Nephron progenitor cell (in vitro differentiated cells): ENCODE measurements around the gene CGNL1.

Experiments
- DNase-seq: peaks from one replicate; pipeline ENCODE4 v3.0.0; 2021
- H3K27ac Mint-ChIP-seq: 2 replicates; pipeline ENCODE4 v1.8.0; 2021; ENCODE audit warnings: mild to moderate bottlenecking, moderate library complexity, mixed read lengths
- H3K27me3 Mint-ChIP-seq: 2 replicates; pipeline ENCODE4 v1.8.0; 2021; ENCODE audit warnings: mild to moderate bottlenecking, low read depth, mixed read lengths; ENCODE audit not compliant: poor library complexity
- H3K36me3 Mint-ChIP-seq: 2 replicates; pipeline ENCODE4 v1.8.0; 2021; ENCODE audit warnings: low read depth, mixed read lengths
- H3K4me1 Mint-ChIP-seq: 2 replicates; pipeline ENCODE4 v1.8.0; 2021; ENCODE audit warnings: mixed read lengths
- H3K4me3 Mint-ChIP-seq: 2 replicates; pipeline ENCODE4 v1.8.0; 2021; ENCODE audit warnings: mild to moderate bottlenecking, moderate library complexity, mixed read lengths
- H3K9me3 Mint-ChIP-seq: 2 replicates; pipeline ENCODE4 v1.8.0; 2021; ENCODE audit warnings: mild to moderate bottlenecking, moderate library complexity, mixed read lengths
- TF ChIP-seq, protein P1 (sequence below): fragments of 200-600 bp; sonication (generic); IDR thresholded peaks from 2 replicates; pipeline ENCODE4 v1.5.0; 2021; ENCODE audit warnings: antibody characterized with exemption

Gene CGNL1

DNA sequence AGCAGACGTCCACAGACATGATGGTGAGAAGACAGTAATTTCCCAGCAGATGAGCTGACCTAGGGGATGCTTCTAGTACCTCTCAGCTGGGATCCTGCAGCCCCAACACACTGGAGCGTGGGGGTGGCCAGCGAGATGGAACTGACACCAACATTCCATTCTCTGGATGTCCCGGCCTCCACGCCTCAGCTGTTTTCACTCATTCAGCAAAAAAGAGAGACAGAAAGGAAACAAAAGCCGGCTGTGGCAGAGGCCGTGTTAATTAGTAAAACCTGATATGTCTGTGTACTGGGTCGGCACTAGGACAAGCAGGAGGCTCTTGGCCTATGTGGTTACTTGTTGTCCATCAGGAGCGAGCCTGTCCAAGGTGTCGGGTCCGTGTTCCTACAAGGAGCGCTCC, 132.8 kb downstream of the CGNL1 start:
- DNase-seq: peak; percentile 77
- peak overlapping the region; percentile 80 for H3K27ac Mint-ChIP-seq
- TF ChIP-seq, protein P1, sequence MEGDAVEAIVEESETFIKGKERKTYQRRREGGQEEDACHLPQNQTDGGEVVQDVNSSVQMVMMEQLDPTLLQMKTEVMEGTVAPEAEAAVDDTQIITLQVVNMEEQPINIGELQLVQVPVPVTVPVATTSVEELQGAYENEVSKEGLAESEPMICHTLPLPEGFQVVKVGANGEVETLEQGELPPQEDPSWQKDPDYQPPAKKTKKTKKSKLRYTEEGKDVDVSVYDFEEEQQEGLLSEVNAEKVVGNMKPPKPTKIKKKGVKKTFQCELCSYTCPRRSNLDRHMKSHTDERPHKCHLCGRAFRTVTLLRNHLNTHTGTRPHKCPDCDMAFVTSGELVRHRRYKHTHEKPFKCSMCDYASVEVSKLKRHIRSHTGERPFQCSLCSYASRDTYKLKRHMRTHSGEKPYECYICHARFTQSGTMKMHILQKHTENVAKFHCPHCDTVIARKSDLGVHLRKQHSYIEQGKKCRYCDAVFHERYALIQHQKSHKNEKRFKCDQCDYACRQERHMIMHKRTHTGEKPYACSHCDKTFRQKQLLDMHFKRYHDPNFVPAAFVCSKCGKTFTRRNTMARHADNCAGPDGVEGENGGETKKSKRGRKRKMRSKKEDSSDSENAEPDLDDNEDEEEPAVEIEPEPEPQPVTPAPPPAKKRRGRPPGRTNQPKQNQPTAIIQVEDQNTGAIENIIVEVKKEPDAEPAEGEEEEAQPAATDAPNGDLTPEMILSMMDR: no peak
- H3K4me3 Mint-ChIP-seq: peak overlapping the region; percentile 23
- peaks cover 73% of the 10 kb centered on the region for H3K4me1 Mint-ChIP-seq
- H3K36me3 Mint-ChIP-seq: no peaks in the 10 kb centered on the region
- H3K9me3 Mint-ChIP-seq: no peaks in the 10 kb centered on the region
- H3K27me3 Mint-ChIP-seq: peaks cover 3% of the 10 kb centered on the region

DNA sequence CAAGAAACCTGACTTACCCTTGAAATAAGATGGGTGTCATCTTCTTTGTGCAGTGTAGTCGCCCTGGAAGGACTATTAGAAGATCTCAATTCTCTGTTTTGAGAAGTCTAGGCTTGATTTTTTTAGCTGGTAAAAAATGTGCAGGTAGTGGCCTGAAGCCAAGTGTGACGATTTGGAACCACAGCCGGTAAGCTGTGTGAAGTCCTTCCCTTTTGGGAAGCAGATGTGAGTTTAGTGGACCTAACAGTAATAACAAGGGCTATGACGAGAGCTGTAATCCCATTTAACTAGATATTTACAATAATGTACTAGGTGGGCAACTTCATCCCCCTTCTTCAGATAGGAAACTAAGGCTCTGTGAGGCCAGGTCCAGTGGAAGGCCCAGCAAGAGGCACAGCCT, 133.7 kb downstream of the CGNL1 start:
- DNase-seq: no peak
- TF ChIP-seq, protein P1: no peak
- Mint-ChIP-seq H3K9me3 (no peaks in the 10 kb centered on the region), H3K36me3 (no peaks in the 10 kb centered on the region), H3K27ac (peak overlapping the region; percentile 52), H3K27me3 (peaks cover 3% of the 10 kb centered on the region), H3K4me1 (peaks cover 68% of the 10 kb centered on the region), H3K4me3 (no peak overlapping the region)

DNA sequence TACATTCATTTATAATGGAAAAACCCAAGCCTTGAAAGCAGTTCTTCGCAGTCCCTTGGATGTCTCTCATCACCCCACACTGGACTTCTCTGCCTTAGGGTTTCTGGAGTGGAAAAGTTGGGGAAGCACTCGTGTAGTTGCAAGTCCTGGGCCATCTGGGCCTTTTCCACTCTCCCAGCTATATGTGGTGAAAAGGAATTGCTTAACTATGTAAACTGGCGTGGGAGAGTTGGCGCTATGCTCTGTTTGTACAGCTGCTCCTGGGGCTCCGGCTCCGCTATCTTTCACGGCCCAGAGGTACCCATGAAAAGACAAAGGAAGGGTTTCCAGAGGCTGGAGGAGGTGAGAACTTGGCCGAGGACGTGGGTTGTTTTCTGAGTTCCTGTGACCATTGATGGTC, 134.3 kb downstream of the CGNL1 start:
- H3K36me3 Mint-ChIP-seq: no peaks in the 10 kb centered on the region
- no peak overlapping the region for H3K4me3 Mint-ChIP-seq
- TF ChIP-seq, protein P1: no peak
- no peaks in the 10 kb centered on the region for H3K9me3 Mint-ChIP-seq
- peaks cover 61% of the 10 kb centered on the region for H3K4me1 Mint-ChIP-seq
- no peak overlapping the region for H3K27ac Mint-ChIP-seq
- DNase-seq: no peak
- peaks cover 3% of the 10 kb centered on the region for H3K27me3 Mint-ChIP-seq

DNA sequence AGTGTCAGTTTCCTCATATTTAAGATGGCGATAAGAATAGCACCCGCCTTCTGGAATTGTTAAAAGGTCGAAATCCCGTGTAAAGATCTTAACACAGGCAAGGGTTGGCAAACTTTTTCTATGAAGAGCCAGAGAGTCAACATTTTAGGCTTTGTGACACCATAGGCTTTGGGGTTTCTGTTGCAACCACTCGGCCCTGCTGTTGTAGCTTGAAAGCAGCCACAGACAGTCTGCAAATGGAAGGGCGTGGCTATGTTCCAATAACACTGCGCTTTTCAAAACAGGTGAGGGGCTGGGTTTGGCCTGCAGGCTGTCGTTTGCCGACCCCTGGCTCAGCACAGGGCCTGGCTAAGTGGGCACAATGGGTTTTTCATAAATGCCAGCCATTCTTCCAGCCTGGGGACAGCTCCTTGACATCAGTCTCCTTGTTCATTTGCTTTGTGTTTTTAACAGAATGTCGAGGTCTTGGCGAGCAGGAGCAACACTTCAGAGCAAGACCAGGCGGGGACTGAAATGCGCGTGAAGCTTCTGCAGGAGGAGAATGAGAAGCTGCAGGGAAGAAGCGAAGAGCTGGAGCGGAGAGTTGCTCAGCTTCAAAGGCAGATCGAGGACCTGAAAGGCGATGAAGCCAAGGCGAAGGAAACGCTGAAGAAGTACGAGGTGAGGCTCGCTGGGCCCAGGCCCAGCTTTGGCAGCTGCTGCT, 140.2 kb downstream of the CGNL1 start:
- DNase-seq: no peak
- H3K4me3 Mint-ChIP-seq: no peak overlapping the region
- H3K36me3 Mint-ChIP-seq: no peaks in the 10 kb centered on the region
- H3K27me3 Mint-ChIP-seq: no peaks in the 10 kb centered on the region
- no peaks in the 10 kb centered on the region for H3K9me3 Mint-ChIP-seq
- H3K27ac Mint-ChIP-seq: peak overlapping the region; percentile 8
- TF ChIP-seq, protein P1: no peak
- H3K4me1 Mint-ChIP-seq: peaks cover 33% of the 10 kb centered on the region

DNA sequence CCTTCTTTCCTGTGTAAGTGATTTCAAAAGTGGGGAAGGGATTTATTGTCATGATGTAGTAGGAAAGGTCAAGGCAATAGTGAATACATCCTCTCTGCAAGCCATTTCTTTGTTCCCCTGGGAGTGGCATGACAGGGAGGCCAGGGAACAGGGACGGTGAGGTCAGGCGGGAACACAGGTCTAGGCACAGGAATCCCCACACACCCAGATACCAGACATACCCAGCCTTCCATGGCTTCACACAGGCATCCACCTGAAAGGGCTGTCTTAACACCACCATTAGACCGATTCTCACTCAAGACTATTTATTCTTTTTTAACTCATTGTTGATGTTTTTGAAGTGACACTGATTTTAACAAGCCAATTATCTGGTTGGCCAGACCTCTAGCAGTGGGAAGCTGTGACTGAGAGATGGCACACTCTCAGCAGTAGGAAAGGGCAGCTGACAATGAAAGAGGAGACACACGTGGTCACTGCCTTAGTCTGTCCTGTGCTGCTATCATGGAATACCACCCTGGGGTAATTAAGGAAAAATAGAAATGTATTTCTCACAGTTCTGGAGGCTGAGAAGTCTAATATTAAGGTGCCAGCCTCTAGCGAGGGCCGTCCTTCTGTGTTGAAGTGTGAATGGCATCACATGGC, 140.8 kb downstream of the CGNL1 start:
- TF ChIP-seq, protein P1: no peak
- H3K36me3 Mint-ChIP-seq: no peaks in the 10 kb centered on the region
- peaks cover 35% of the 10 kb centered on the region for H3K4me1 Mint-ChIP-seq
- H3K4me3 Mint-ChIP-seq: no peak overlapping the region
- peak overlapping the region; percentile 8 for H3K27ac Mint-ChIP-seq
- no peaks in the 10 kb centered on the region for H3K9me3 Mint-ChIP-seq
- no peak for DNase-seq
- no peaks in the 10 kb centered on the region for H3K27me3 Mint-ChIP-seq
